GM23248 (cell line): Measurements from ENCODE around the gene LPGAT1.

Experiments
- EZH2 ChIP-seq: fragments of 200-600 bp; sonication (generic); IDR thresholded peaks from 2 replicates; pipeline ENCODE4 v1.6.1; 2018; ENCODE audit warnings: antibody characterized with exemption, mild to moderate bottlenecking; ENCODE audit not compliant: insufficient read depth, poor library complexity, severe bottlenecking
- EZH2phosphoT487 ChIP-seq: fragments of 200-600 bp; sonication (generic); IDR thresholded peaks from 2 replicates; pipeline ENCODE4 v1.6.1; 2018; ENCODE audit warnings: antibody characterized with exemption, moderate library complexity, mild to moderate bottlenecking, low read depth; ENCODE audit not compliant: insufficient read depth

- TF ChIP-seq EZH2phosphoT487, result no peak
- no peak for TF ChIP-seq EZH2
Measured at GRCh38 chr1:211875541-211875940, 45.0 kb upstream of the LPGAT1 start.
